Globus pallidus (tissue), 1 donor: ENCODE results near the gene TRIM28.
"Not testable (repeated sequence)": the region's sequence is repeated elsewhere in the genome, so short reads cannot be mapped to it uniquely, and the experiment has no call there.

Experiments used
- DNase-seq: peaks from one replicate; pipeline ENCODE4 v3.0.0-alpha.2; 2015; ENCODE audit warnings: low spot score

Gene TRIM28

GRCh38 chr19:58561373-58562121 is 17.7 kb downstream of the TRIM28 start:
- no peak for DNase-seq

- no peak for DNase-seq
Observed at GRCh38 chr19:58562122-58563033, 18.5 kb downstream of the TRIM28 start.

GRCh38 chr19:58563034-58563573 is 19.2 kb downstream of the TRIM28 start:
- no peak for DNase-seq

GRCh38 chr19:58563823-58564222 is 20.0 kb downstream of the TRIM28 start:
- no peak for DNase-seq

- no peak for DNase-seq
Observed at GRCh38 chr19:58566989-58567388, 23.1 kb downstream of the TRIM28 start.

GRCh38 chr19:58568453-58569130 is 24.7 kb downstream of the TRIM28 start:
- DNase-seq, result no peak

GRCh38 chr19:58569191-58569942 is 25.5 kb downstream of the TRIM28 start:
- no peak for DNase-seq

GRCh38 chr19:58569943-58570670 is 26.2 kb downstream of the TRIM28 start:
- DNase-seq, result no peak

GRCh38 chr19:58570770-58571574 is 27.1 kb downstream of the TRIM28 start:
- DNase-seq, result no peak

- no peak for DNase-seq
Observed at GRCh38 chr19:58571575-58571947, 27.7 kb downstream of the TRIM28 start.

GRCh38 chr19:58572026-58572817 is 28.4 kb downstream of the TRIM28 start:
- no peak for DNase-seq

- DNase-seq, result peak; percentile 99
Observed at GRCh38 chr19:58572818-58573657, 29.2 kb downstream of the TRIM28 start, which contains the start of gene MZF1. TSS of gene MZF1 (minus strand) at chr19:58573335. CDS start at chr19:58571389, 1,946 bp downstream.

GRCh38 chr19:58573658-58574164 is 29.8 kb downstream of the TRIM28 start:
- no peak for DNase-seq

- DNase-seq, result peak; percentile 92
Observed at GRCh38 chr19:58575183-58576041, 31.5 kb downstream of the TRIM28 start.

GRCh38 chr19:58577581-58577980 is 33.7 kb downstream of the TRIM28 start:
- DNase-seq, result not testable (repeated sequence)

- DNase-seq, result no peak
Observed at GRCh38 chr19:58578012-58578925, 34.4 kb downstream of the TRIM28 start.
